Esophagus muscularis mucosa (tissue), 4 donors: ENCODE data around the gene BBX.

ENCODE experiments used
- EP300 ChIP-seq: sonication (generic); formaldehyde crosslinking; IDR thresholded peaks from one replicate; pipeline ENCODE4 v1.6.1; 2017; ENCODE audit warnings: antibody characterized with exemption
- POLR2A ChIP-seq: fragments of 450-650 bp; IDR thresholded peaks from one replicate; pipeline ENCODE4 v1.6.1; 2017; ENCODE audit warnings: antibody characterized with exemption, moderate library complexity, mild to moderate bottlenecking, low read depth
- TF ChIP-seq, protein P1 (sequence below), 3 experiments: fragments of 200-600 bp in 2 of 3; fragments of 450-650 bp in 1 of 3; sonication (generic) in 2 of 3; IDR thresholded peaks; one replicate each; pipeline ENCODE4 v1.5.1; 2017 to 2019; ENCODE audit warnings: antibody characterized with exemption in 3 of 3, mild to moderate bottlenecking in 2 of 3, moderate library complexity in 1 of 3

DNA sequence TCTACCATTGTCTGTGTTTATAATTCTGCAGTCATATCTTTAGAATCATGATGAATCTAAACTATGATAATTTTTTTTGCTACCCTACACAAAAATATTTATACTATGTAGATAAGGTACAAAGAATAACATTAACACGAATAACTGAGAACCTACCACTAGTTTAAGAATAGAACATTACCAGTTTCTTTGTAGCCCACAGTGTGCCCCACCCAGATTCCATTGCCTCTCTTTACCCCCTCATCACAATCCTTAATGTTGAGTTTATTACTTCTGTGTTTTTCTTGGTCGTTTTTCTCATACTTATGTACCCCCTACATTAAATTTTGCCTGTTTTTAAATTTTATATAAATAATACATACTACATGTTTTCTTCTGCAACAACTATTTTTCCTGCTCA, 140.5 kb downstream of the BBX start:
- TF ChIP-seq, protein P1, sequence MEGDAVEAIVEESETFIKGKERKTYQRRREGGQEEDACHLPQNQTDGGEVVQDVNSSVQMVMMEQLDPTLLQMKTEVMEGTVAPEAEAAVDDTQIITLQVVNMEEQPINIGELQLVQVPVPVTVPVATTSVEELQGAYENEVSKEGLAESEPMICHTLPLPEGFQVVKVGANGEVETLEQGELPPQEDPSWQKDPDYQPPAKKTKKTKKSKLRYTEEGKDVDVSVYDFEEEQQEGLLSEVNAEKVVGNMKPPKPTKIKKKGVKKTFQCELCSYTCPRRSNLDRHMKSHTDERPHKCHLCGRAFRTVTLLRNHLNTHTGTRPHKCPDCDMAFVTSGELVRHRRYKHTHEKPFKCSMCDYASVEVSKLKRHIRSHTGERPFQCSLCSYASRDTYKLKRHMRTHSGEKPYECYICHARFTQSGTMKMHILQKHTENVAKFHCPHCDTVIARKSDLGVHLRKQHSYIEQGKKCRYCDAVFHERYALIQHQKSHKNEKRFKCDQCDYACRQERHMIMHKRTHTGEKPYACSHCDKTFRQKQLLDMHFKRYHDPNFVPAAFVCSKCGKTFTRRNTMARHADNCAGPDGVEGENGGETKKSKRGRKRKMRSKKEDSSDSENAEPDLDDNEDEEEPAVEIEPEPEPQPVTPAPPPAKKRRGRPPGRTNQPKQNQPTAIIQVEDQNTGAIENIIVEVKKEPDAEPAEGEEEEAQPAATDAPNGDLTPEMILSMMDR (IDR thresholded peaks at IDR 0.05) = no peak
- TF ChIP-seq EP300 (no peak), POLR2A (no peak)
